ENCODE measurements around the gene CST6. TPM values are rescaled to one million over a fixed set of nuclear protein-coding genes. Genes with fewer than 3 reads are reported as not detected.
"Not testable (repeated sequence)": the region's sequence is repeated elsewhere in the genome, so short reads cannot be mapped to it uniquely, and the experiment has no call there.

Gene CST6
- total RNA-seq, 2 donors from 2014 or later = 2.6 to 6.3 TPM

DNA sequence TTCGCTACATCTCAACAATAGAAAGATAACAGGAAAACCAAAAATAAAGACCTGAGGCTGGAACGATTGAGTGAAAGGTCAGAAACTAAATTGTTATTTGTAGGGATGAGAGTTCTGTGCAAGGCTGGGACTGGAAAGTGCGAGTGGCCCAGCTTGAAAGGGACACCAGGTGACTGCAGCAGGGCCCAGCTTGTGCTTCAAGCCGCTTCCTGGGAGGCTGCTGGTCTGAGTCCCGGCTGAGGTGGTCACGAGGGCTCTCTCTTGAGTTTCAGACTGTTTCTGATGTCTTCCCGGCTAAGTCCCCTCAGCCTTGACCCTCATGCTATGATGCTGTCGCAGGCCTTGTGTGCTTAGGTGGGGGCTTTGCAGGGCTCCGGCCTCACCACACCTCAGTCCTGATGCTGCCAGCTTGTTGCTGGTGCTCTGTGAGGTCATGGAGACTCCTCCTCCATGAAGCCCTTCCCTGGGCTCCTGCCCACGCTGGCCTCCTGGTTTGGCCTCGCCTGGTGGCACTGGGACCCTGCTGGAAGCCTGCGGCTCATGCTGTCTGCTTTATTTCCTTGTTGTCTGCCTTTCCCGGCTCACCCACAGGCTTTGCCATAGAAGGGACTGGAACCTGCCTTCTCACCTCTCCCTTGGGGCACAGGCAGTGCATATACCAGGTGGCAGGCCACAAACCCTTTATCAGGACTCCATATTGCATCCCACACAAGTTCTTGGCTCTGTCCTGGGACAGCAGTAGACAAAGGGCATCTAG, 5.5 kb upstream of the CST6 start:
- no peak for TF ChIP-seq CTCF (IDR thresholded peaks at IDR 0.05)
- Histone ChIP-seq H3K4me3 (no peak overlapping the region), H3K4me1 (peaks cover 0 to 7% of the 10 kb centered on the region in 2 donors), H3K36me3 (peaks cover 14% of the 10 kb centered on the region), H3K27ac (no peak overlapping the region), H3K27me3 (no peaks in the 10 kb centered on the region), H3K9me3 (no peaks in the 10 kb centered on the region)
- DNase-seq (ENCODE audit: low spot score) = no peak

- peaks cover 14% of the 10 kb centered on the region for H3K36me3 ChIP-seq
- H3K27ac ChIP-seq = peak overlapping the region in 1 of 2 donors; percentile 2
- H3K27me3 ChIP-seq = peaks cover 0 to 4% of the 10 kb centered on the region in 2 donors
- H3K4me3 ChIP-seq = no peak overlapping the region
- H3K4me1 ChIP-seq = peaks cover 0 to 12% of the 10 kb centered on the region in 2 donors
- TF ChIP-seq CTCF (IDR thresholded peaks at IDR 0.05) = no peak
- DNase-seq (ENCODE audit: low spot score) = no peak
- H3K9me3 ChIP-seq = no peaks in the 10 kb centered on the region
These were observed 5.0 kb upstream of the CST6 start for GRCh38 chr11:66006891-66007176.

GRCh38 chr11:66007201-66007634, 4.6 kb upstream of the CST6 start:
- H3K4me1 ChIP-seq = peaks cover 0 to 15% of the 10 kb centered on the region in 2 donors
- no peaks in the 10 kb centered on the region for H3K9me3 ChIP-seq
- H3K36me3 ChIP-seq = peaks cover 14% of the 10 kb centered on the region
- no peak for TF ChIP-seq CTCF (IDR thresholded peaks at IDR 0.05)
- DNase-seq (ENCODE audit: low spot score) = no peak
- H3K27me3 ChIP-seq = peaks cover 0 to 4% of the 10 kb centered on the region in 2 donors
- no peak overlapping the region for H3K4me3 ChIP-seq
- H3K27ac ChIP-seq = peak overlapping the region in 1 of 2 donors; percentile 2

DNA sequence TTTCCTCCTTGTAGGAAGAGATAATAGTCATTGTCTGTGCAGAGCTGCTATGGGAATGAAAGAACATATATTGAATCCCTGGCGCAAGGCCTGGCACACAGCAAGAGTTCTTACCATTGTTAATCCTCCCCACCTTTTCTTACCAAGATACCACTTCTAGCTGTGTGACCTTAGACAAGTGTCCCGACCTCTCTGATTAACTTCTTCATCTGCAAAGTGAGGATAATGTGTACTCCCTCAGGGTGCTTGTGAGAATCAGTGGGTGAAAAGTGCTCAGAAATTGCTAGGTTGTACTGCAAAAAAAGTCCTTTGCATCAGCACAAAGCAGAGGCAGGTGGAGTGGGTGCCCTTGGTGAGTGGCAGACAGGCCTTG, 3.7 kb upstream of the CST6 start:
- no peak for TF ChIP-seq CTCF (IDR thresholded peaks at IDR 0.05)
- DNase-seq (ENCODE audit: low spot score) = no peak
- H3K27ac ChIP-seq = no peak overlapping the region
- peaks cover 0 to 4% of the 10 kb centered on the region in 2 donors for H3K27me3 ChIP-seq
- peaks cover 14% of the 10 kb centered on the region for H3K36me3 ChIP-seq
- H3K4me3 ChIP-seq = no peak overlapping the region
- peaks cover 0 to 13% of the 10 kb centered on the region in 2 donors for H3K4me1 ChIP-seq
- no peaks in the 10 kb centered on the region for H3K9me3 ChIP-seq

DNA sequence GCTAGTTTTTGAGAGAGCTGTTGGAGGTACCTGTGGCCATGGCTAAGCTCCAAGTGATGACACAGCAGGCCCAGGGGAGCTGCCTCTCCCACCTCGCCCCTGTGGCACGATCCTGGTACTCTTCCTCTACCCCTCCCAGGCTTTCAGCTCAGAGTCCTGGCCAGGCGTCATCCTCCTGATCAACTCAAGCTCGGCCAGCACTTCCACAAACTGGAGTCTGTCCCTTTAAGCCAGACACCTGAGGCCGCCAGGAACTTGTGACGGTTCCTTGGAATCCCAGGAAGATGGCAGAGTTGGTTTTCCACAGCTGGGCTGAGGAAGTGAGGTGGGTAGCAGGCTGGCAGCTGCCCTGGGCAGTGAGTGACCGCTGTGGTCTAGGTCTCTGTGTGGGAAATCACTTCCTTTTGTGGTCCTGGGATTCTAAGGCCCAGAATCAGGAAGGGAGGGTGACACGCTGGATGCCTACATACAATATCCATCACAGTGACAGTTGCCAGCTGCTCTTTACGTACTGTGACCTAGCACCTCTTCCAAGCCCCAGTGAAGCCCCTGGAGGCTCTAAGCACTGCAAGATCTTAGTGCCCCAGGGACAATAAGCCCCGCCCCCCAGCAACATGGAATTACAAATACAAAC, 3.2 kb upstream of the CST6 start:
- TF ChIP-seq CTCF (IDR thresholded peaks at IDR 0.05) = no peak
- Histone ChIP-seq H3K27me3 (peaks cover 0 to 4% of the 10 kb centered on the region in 2 donors), H3K4me3 (no peak overlapping the region), H3K36me3 (peaks cover 14% of the 10 kb centered on the region), H3K9me3 (no peaks in the 10 kb centered on the region), H3K4me1 (peaks cover 0 to 14% of the 10 kb centered on the region in 2 donors), H3K27ac (no peak overlapping the region)
- no peak for DNase-seq (ENCODE audit: low spot score)

GRCh38 chr11:66010036-66010435, 1.8 kb upstream of the CST6 start:
- H3K9me3 ChIP-seq; H3K4me3 ChIP-seq; H3K36me3 ChIP-seq; DNase-seq (ENCODE audit: low spot score); H3K27me3 ChIP-seq; H3K27ac ChIP-seq: not testable (repeated sequence)
- peaks cover 0 to 18% of the 10 kb centered on the region in 2 donors for H3K4me1 ChIP-seq

Data from right atrium auricular region (tissue), 2 donors.